Spleen (tissue), 7 donors: Measurements from ENCODE around the gene HIRIP3.

Source experiments
- POLR2A ChIP-seq, 3 donors: fragments of 450-650 bp; IDR thresholded peaks; one replicate each; pipeline ENCODE4 v1.5.1; 2017; ENCODE audit warnings: antibody characterized with exemption in 3 of 3, mild to moderate bottlenecking in 1 of 3
- TF ChIP-seq, protein P1 (sequence below), 11 experiments: fragments of 200-600 bp in 7 of 11; fragments of 450-650 bp in 4 of 11; sonication (generic) in 4 of 11; IDR thresholded peaks in 8 of 11; conservative IDR thresholded peaks in 3 of 11; 1 replicate in 7 of 11; 2 replicates in 4 of 11; pipeline versions ENCODE4 v1.4.0 to v1.8.0; 2016 to 2021; ENCODE audit warnings: antibody characterized with exemption in 11 of 11, inconsistent platforms in 4 of 11, mild to moderate bottlenecking in 1 of 11
- donor health status: DM: no; HTN: no; CAD: no; lungs with moderate emphysema.
- donor health status: DM: no; HTN: no; CAD: no.
- donor health status: DM: no; HTN: no; CAD: no.

DNA sequence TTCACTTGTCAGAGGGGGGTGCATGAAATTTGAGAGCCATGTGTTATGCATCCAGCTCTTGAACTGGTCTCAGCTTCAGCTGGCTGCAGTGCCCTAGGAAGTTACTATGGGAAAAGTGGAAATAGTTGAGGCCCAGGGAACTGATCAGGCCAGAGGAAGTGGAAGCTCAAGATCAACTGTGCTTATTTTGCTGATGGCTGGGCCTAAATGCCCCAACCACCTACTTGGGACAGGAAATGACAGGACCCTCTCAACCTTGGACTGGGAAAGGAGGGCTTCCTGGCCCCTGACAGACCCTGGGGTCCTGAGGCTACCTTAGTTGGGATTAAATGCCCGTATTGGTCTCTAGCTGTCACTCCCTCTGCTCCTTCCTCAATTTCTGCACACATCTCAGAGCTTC is 22.9 kb downstream of the HIRIP3 start:
- no peak for TF ChIP-seq POLR2A (IDR thresholded peaks at IDR 0.05)
- TF ChIP-seq, protein P1, sequence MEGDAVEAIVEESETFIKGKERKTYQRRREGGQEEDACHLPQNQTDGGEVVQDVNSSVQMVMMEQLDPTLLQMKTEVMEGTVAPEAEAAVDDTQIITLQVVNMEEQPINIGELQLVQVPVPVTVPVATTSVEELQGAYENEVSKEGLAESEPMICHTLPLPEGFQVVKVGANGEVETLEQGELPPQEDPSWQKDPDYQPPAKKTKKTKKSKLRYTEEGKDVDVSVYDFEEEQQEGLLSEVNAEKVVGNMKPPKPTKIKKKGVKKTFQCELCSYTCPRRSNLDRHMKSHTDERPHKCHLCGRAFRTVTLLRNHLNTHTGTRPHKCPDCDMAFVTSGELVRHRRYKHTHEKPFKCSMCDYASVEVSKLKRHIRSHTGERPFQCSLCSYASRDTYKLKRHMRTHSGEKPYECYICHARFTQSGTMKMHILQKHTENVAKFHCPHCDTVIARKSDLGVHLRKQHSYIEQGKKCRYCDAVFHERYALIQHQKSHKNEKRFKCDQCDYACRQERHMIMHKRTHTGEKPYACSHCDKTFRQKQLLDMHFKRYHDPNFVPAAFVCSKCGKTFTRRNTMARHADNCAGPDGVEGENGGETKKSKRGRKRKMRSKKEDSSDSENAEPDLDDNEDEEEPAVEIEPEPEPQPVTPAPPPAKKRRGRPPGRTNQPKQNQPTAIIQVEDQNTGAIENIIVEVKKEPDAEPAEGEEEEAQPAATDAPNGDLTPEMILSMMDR (IDR thresholded peaks at IDR 0.05 in 8 of 11, conservative IDR thresholded peaks at IDR 0.05 in 3 of 11): no peak
